H9 (cell line): Measurements from ENCODE around the gene KSR1. TPM values are rescaled to one million over a fixed set of nuclear protein-coding genes. Genes with fewer than 3 reads are reported as not detected.

Experiments
- DNase-seq: peaks from one replicate; pipeline ENCODE4 v3.0.0-alpha.2; 2017
- H2AFZ ChIP-seq: one replicate; pipeline ENCODE4 v1.6.1; 2013; ENCODE audit warnings: mild to moderate bottlenecking, low read length, control low read depth, moderate library complexity
- H2AK5ac ChIP-seq: 2 replicates; pipeline ENCODE4 v1.6.1; 2013; ENCODE audit warnings: low read length, control low read depth, mixed read lengths; ENCODE audit not compliant: insufficient read length
- H2BK120ac ChIP-seq: one replicate; pipeline ENCODE4 v1.6.1; 2013; ENCODE audit warnings: low read depth, mild to moderate bottlenecking, low read length, control low read depth, inconsistent platforms; ENCODE audit not compliant: poor library complexity, severe bottlenecking
- H2BK12ac ChIP-seq: 2 replicates; pipeline ENCODE4 v1.6.1; 2013; ENCODE audit warnings: low read length, control low read depth, mixed read lengths, low read depth; ENCODE audit not compliant: insufficient read length
- H2BK15ac ChIP-seq: 2 replicates; pipeline ENCODE4 v1.6.1; 2013; ENCODE audit warnings: low read depth, low read length, control low read depth
- H2BK20ac ChIP-seq: one replicate; pipeline ENCODE4 v1.6.1; 2013; ENCODE audit warnings: low read depth, mild to moderate bottlenecking, low read length, control low read depth, inconsistent platforms; ENCODE audit not compliant: poor library complexity, severe bottlenecking
- H2BK5ac ChIP-seq: 2 replicates; pipeline ENCODE4 v1.6.1; 2013; ENCODE audit warnings: low read length, control low read depth, mixed read lengths; ENCODE audit not compliant: insufficient read length
- H3K14ac ChIP-seq: 2 replicates; pipeline ENCODE4 v1.6.1; 2013; ENCODE audit warnings: low read length, control low read depth; ENCODE audit not compliant: insufficient read depth
- H3K18ac ChIP-seq: 2 replicates; pipeline ENCODE4 v1.6.1; 2013; ENCODE audit warnings: low read depth, mild to moderate bottlenecking, mixed read lengths, low read length, control low read depth; ENCODE audit not compliant: insufficient read length
- H3K23ac ChIP-seq: 2 replicates; pipeline ENCODE4 v1.6.1; 2013; ENCODE audit warnings: low read length, control low read depth, mixed read lengths, low read depth; ENCODE audit not compliant: insufficient read length
- H3K23me2 ChIP-seq: 2 replicates; pipeline ENCODE4 v1.6.1; 2013; ENCODE audit warnings: low read depth, mild to moderate bottlenecking, mixed read lengths, low read length, control low read depth; ENCODE audit not compliant: insufficient read length, poor library complexity, severe bottlenecking
- H3K27ac ChIP-seq: 2 replicates; pipeline ENCODE4 v1.5.1; 2013; ENCODE audit warnings: low read length, control low read depth, mixed read lengths, low read depth; ENCODE audit not compliant: insufficient read length
- H3K27me3 ChIP-seq: 2 replicates; pipeline ENCODE4 v1.6.1; 2013; ENCODE audit warnings: low read length, control low read depth, inconsistent platforms; ENCODE audit not compliant: insufficient read depth
- H3K4ac ChIP-seq: 2 replicates; pipeline ENCODE4 v1.6.1; 2013; ENCODE audit warnings: low read depth, mild to moderate bottlenecking, control low read depth, inconsistent platforms, low read length, moderate library complexity
- H3K4me1 ChIP-seq: 2 replicates; pipeline ENCODE4 v1.6.1; 2013; ENCODE audit warnings: low read length, control low read depth, inconsistent platforms; ENCODE audit not compliant: insufficient read depth
- H3K4me2 ChIP-seq: 2 replicates; pipeline ENCODE4 v1.6.1; 2013; ENCODE audit warnings: low read length, control low read depth, mixed read lengths; ENCODE audit not compliant: insufficient read length, insufficient read depth
- H3K56ac ChIP-seq: 2 replicates; pipeline ENCODE4 v1.6.1; 2013; ENCODE audit warnings: low read depth, mild to moderate bottlenecking, mixed read lengths, low read length, control low read depth; ENCODE audit not compliant: insufficient read length
- H3K79me1 ChIP-seq: 2 replicates; pipeline ENCODE4 v1.6.1; 2013; ENCODE audit warnings: low read depth, mild to moderate bottlenecking, moderate library complexity, low read length, control low read depth, inconsistent platforms; ENCODE audit not compliant: insufficient read depth, poor library complexity, severe bottlenecking
- H3K79me2 ChIP-seq: 2 replicates; pipeline ENCODE4 v1.6.1; 2013; ENCODE audit warnings: low read length, control low read depth, inconsistent platforms; ENCODE audit not compliant: insufficient read depth
- H3K9ac ChIP-seq: 2 replicates; pipeline ENCODE4 v1.6.1; 2013; ENCODE audit warnings: low read length, control low read depth, mixed read lengths; ENCODE audit not compliant: insufficient read length; ENCODE audit errors: extremely low read depth
- H3K9me3 ChIP-seq: one replicate; pipeline ENCODE4 v1.6.1; 2013; ENCODE audit warnings: low read depth, low read length, inconsistent platforms; ENCODE audit not compliant: control insufficient read depth
- H3T11ph ChIP-seq: one replicate; pipeline ENCODE4 v1.6.1; 2013; ENCODE audit warnings: mild to moderate bottlenecking, low read length, control low read depth, inconsistent platforms
- H4K20me1 ChIP-seq: one replicate; pipeline ENCODE4 v1.6.1; 2013; ENCODE audit not compliant: control insufficient read depth, insufficient read length, insufficient read depth
- H4K5ac ChIP-seq: 2 replicates; pipeline ENCODE4 v1.6.1; 2013; ENCODE audit warnings: low read depth, mild to moderate bottlenecking, mixed read lengths, low read length, control low read depth; ENCODE audit not compliant: insufficient read length
- H4K8ac ChIP-seq: replicated peaks from 2 replicates; pipeline ENCODE4 v1.6.1; 2013; ENCODE audit warnings: low read length, control low read depth, mixed read lengths, low read depth; ENCODE audit not compliant: insufficient read length
- H4K91ac ChIP-seq: 2 replicates; pipeline ENCODE4 v1.6.1; 2013; ENCODE audit warnings: low read depth, mild to moderate bottlenecking, moderate library complexity, mixed read lengths, low read length, control low read depth; ENCODE audit not compliant: insufficient read length
- H3K27ac Mint-ChIP-seq, 3 experiments: 2 replicates in 2 of 3; 3 replicates in 1 of 3; pipeline ENCODE4 v1.8.0; 2020 to 2021; ENCODE audit warnings: mixed read lengths in 3 of 3, mild to moderate bottlenecking in 1 of 3, moderate library complexity in 1 of 3
- H3K27me3 Mint-ChIP-seq: 2 replicates; pipeline ENCODE4 v1.8.0; 2021; ENCODE audit warnings: low read depth, mild to moderate bottlenecking, moderate library complexity, mixed read lengths
- H3K36me3 Mint-ChIP-seq, 3 experiments: 2 replicates in 2 of 3; 3 replicates in 1 of 3; pipeline ENCODE4 v1.8.0; 2020 to 2021; ENCODE audit warnings: low read depth in 3 of 3, mixed read lengths in 3 of 3; ENCODE audit not compliant: insufficient read depth in 1 of 3
- H3K4me1 Mint-ChIP-seq, 2 experiments: 2 replicates each; pipeline ENCODE4 v1.8.0; 2020; ENCODE audit warnings: mixed read lengths in 2 of 2
- H3K4me3 Mint-ChIP-seq, 2 experiments: 2 replicates in 1 of 2; 3 replicates in 1 of 2; pipeline ENCODE4 v1.8.0; 2020 to 2021; ENCODE audit warnings: mild to moderate bottlenecking in 2 of 2, mixed read lengths in 2 of 2, moderate library complexity in 1 of 2
- H3K9me3 Mint-ChIP-seq, 2 experiments: 2 replicates in 1 of 2; 3 replicates in 1 of 2; pipeline ENCODE4 v1.8.0; 2020; ENCODE audit warnings: mild to moderate bottlenecking in 2 of 2, mixed read lengths in 2 of 2, moderate library complexity in 1 of 2
- WGBS: extraction: QIAGEN DNeasy Blood & Tissue Kit; methylation state at CpG from one replicate; pipeline ENCODE4 v1.1.7; 2013; ENCODE audit warnings: missing lambda C conversion rate, low lambda C conversion rate, mixed read lengths; ENCODE audit not compliant: insufficient read length; ENCODE audit errors: extremely low coverage; 5-methylcytosine and 5-hydroxymethylcytosine counted together
- total RNA-seq: library from RNA; stranded (reverse); gene quantifications from 2 replicates; pipeline ENCODE4 v1.2.1, GENCODE V29; 2021
- TF ChIP-seq, protein P1 (sequence below): fragments of 200-600 bp; sonication (generic); conservative IDR thresholded peaks from 3 replicates; pipeline ENCODE4 v1.8.0; 2021; ENCODE audit warnings: antibody characterized with exemption, mild to moderate bottlenecking

The KSR1 gene
- total RNA-seq, 1 experiment from 2014 or later = 44.9 TPM

DNA sequence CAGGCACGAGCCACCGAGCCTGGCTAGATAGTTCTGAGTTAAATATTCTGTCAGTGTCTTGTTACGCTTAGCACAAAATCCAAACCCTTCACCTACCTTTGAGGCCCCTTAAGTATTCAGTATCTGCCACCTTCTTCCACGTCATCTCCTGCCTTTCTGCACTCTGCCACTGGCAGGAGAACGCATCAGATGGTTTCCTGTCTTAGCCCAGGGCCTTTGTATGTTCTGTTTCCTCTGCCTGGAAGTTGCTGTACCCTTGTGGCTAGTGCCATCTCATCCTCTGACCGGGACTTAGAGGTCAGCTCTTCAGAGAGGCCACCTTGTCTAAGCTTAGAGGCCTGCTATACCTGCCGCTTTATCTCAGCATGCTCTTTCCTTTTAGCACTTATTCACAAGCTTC lies 107.3 kb downstream of the KSR1 start:
- Histone ChIP-seq H3T11ph (no peak overlapping the region), H3K79me2 (no peaks in the 10 kb centered on the region)
- H3K4me1 Mint-ChIP-seq = peaks cover 13 to 20% of the 10 kb centered on the region in 2 experiments

More for the DNA sequence above, 107.3 kb downstream of the KSR1 start:
- Histone ChIP-seq H4K8ac (no peak overlapping the region), H3K4me2 (no peak overlapping the region), H2BK120ac (no peak overlapping the region), H3K23me2 (no peaks in the 10 kb centered on the region), H3K9ac (no peak overlapping the region), H4K20me1 (no peaks in the 10 kb centered on the region), H3K27me3 (no peaks in the 10 kb centered on the region), H3K14ac (no peak overlapping the region), H2BK5ac (no peak overlapping the region), H3K23ac (no peak overlapping the region), H2BK15ac (no peak overlapping the region), H3K18ac (no peak overlapping the region), H4K91ac (no peak overlapping the region), H4K5ac (no peak overlapping the region), H2AK5ac (no peak overlapping the region), H2BK20ac (no peak overlapping the region), H3K4me1 (peaks cover 4% of the 10 kb centered on the region; the same call in 1 of the 2 replicates), H3K27ac (no peak overlapping the region), H3K4ac (no peak overlapping the region), H3K9me3 (no peaks in the 10 kb centered on the region), H2BK12ac (no peak overlapping the region), H2AFZ (no peak overlapping the region), H3K79me1 (no peaks in the 10 kb centered on the region), H3K56ac (no peak overlapping the region)
- peaks cover 0 to 13% (median 4%) of the 10 kb centered on the region in 3 experiments; a peak in 3 of 7 replicates for H3K36me3 Mint-ChIP-seq
- no peak overlapping the region for H3K27ac Mint-ChIP-seq
- no peaks in the 10 kb centered on the region for H3K9me3 Mint-ChIP-seq
- no peak overlapping the region for H3K4me3 Mint-ChIP-seq
- no CpG with 5 or more reads among the region's 7 CpGs for WGBS
- H3K27me3 Mint-ChIP-seq = no peaks in the 10 kb centered on the region
- DNase-seq = no peak
- TF ChIP-seq, protein P1, sequence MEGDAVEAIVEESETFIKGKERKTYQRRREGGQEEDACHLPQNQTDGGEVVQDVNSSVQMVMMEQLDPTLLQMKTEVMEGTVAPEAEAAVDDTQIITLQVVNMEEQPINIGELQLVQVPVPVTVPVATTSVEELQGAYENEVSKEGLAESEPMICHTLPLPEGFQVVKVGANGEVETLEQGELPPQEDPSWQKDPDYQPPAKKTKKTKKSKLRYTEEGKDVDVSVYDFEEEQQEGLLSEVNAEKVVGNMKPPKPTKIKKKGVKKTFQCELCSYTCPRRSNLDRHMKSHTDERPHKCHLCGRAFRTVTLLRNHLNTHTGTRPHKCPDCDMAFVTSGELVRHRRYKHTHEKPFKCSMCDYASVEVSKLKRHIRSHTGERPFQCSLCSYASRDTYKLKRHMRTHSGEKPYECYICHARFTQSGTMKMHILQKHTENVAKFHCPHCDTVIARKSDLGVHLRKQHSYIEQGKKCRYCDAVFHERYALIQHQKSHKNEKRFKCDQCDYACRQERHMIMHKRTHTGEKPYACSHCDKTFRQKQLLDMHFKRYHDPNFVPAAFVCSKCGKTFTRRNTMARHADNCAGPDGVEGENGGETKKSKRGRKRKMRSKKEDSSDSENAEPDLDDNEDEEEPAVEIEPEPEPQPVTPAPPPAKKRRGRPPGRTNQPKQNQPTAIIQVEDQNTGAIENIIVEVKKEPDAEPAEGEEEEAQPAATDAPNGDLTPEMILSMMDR = no peak
